ENCODE results near the gene PBX1.

PBX1 gene

GRCh38 chr1:164813776-164814175 is 254.8 kb downstream of the PBX1 start:
- DNase-seq (ENCODE audit: low read depth in 2 of 2): no peak

GRCh38 chr1:164821648-164822047 is 262.7 kb downstream of the PBX1 start:
- no peak for DNase-seq (ENCODE audit: low read depth in 2 of 2)

DNA sequence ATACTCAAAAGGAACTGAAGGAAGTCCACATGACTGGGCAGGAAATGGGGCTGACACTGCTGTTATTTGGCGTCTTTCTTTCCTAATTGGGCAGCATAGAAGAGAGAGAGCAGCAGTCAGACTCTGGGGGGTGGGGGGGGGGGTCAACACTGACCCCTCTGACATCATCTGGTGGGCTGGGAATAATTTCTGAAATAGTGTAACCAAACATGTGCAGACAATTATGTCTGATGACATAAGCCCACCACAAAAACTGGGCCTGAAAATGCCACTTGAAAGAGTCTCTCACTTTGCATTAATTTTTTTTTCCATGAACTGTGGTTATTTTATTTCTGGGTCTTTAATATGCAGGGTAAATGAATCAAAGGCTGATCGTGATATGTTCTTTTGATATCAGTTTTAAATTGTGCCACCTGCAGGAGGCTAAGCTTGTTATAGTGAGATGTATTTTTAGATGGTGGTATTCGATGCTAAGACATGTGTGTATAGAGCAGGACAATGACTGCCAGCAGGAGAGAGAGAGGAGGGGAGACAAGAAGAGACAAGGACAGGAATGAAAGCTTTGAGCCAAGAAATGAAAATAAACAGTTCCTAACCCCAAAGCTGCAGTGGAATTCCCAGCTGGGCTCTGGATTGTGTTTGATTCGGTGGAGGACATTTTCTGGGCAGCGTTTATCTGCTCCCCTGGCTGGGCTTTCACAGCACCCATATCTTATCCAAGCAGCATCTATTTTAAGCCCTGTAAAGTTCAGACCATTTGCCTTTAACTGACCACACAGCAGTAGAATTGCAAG is 264.7 kb downstream of the PBX1 start:
- DNase-seq (ENCODE audit: low read depth in 2 of 2): no peak

- DNase-seq (ENCODE audit: low read depth in 2 of 2): no peak
Measured at GRCh38 chr1:164824542-164824941, 265.6 kb downstream of the PBX1 start.

DNA sequence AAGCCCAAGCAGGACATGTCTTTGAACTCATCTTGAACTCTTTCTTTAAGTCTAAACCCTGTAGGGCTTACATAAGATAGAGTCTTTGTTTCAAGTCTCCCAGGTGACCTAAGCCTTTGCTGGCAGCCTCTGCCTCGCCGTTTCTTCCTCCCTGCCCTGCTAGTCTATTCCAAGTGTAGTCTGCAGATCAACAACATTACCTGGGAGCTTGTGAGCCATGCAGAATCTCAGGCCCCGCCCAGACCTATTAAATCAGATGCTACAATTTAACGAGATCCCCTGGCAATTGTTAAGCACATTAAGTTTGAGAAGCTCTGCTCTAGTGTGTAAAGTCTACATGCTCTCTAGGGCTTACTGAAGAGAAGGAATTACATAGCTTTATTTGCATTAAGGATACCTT is 271.6 kb downstream of the PBX1 start:
- no peak for DNase-seq (ENCODE audit: low read depth in 2 of 2)

- DNase-seq (ENCODE audit: low read depth in 2 of 2): no peak
Measured at GRCh38 chr1:164834641-164835040, 275.7 kb downstream of the PBX1 start.

DNA sequence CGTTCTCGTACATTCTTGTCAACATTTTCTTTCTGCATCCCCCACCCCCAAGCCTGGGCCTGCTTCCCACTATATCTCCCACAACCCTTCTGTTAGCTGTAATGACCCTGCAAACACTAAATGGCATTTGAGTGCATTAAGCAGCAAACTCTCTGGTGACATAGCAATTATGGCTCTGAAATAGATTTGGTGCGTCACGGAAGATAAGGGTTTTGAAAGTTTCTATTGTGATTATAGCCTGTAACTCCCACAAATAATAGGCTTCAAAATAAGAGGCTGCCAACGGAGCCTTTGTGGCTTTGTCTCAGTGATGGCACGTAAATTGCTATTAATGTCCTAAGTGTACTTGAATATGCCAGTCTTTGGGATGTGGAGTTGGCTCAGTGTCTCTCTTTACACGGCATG is 277.6 kb downstream of the PBX1 start:
- DNase-seq (ENCODE audit: low read depth in 2 of 2): no peak

- DNase-seq (ENCODE audit: low read depth in 2 of 2): no peak
Measured at GRCh38 chr1:164838786-164839185, 279.8 kb downstream of the PBX1 start.

DNA sequence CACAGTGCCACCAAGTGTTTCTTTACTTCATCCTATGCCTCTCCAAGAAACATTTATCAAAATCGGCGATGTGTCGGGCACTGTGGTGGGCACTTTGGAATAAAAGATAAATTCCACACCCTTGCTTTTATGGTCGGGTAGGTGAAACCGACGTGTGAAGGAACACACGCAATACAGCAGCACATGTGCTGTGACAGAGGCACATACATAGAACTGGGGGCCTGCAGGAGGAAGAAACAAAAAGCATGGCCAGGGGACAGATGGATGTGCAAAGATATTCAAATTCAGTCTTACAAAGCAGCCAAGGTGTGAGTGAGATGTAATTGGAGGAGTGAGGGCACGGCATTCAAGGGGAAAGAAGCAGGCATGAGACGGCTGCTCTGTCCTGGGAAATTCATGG is 282.0 kb downstream of the PBX1 start:
- no peak for DNase-seq (ENCODE audit: low read depth in 2 of 2)

- no peak for DNase-seq (ENCODE audit: low read depth in 2 of 2)
Measured at GRCh38 chr1:164841702-164842465, 282.9 kb downstream of the PBX1 start.

DNA sequence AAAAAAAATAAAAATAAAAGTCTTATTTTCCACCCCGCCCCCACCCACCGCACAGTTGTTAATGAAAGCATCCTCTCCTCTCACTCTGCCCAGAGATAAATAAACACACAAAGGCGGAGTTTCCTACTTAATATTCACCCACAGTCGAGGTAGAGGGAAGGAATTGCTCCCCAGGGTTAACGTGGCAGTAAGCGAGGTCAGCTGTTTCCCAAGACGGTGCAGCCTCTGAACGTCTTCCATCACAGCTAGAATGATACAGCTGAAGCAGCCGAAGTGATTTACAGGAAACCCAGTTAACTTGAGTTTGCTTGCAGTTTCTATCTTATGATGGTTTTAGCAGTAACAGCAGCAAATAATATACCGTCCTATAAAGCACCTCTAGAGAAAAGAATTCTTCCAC is 283.9 kb downstream of the PBX1 start:
- DNase-seq (ENCODE audit: low read depth in 2 of 2): no peak

GRCh38 chr1:164843743-164844500 is 284.9 kb downstream of the PBX1 start:
- DNase-seq (ENCODE audit: low read depth in 2 of 2): no peak

DNA sequence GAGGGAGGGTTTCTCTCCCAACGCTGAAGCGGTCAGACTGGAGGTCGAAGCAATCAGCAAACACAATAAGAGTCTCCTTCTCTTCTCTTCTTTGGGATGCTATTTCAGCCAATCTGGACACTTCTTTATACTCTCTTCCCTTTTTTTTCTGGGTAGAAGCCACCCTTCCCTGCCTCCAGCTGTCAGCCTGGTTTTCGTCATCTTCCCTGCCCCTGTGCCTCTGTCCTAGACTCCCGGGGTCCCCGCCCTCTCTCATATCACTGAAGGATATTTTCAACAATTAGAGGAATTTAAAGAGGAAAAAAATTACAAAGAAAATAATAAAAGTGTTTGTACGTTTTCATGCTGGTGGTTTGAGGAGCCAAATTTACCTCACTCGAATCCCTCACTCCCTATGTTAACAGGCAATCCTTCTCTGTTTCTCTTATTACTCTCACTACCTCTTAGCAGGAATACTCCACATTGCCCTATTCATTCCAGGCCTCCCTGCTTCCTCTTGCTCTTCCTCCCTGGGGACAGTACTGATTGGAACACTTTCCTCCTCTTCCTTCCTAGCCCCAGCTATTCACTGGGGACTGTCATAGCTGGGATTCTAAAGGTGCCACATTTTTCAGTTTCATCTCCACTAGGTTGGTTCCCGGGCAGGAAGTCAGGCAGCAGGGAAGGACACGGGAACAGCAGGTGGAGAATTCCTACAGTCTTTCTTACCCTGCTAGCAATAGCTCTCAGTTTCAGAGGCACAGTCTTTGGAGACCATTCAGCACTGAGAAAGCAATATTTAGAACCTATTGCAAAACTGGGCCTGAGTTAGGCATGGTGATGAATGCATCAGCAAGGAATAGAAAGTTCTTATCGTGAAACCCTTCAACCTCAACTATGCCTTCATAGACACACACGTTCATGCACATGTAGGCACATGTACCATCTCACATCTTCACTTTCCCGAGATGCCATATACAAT is 288.0 kb downstream of the PBX1 start:
- no peak for DNase-seq (ENCODE audit: low read depth in 2 of 2)

DNA sequence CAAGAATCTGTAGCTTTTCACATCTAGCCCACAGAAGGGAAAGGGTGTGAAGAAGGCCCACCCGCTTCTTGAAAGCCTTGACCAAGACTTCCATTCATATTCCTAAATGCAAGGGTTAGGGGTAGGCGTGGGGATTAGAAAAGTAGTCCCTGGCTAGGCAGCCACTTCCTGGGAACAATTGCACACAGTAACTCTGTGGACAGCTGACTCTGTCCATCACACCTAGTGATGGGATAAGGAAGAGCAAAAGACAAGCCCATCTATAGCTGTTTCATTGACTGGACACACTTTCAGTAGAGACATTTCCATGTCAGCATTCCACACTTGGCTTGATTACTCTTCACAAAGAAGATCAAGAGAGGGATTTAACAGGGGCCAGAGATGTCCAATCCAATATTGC is 294.2 kb downstream of the PBX1 start:
- no peak for DNase-seq (ENCODE audit: low read depth in 2 of 2)

DNA sequence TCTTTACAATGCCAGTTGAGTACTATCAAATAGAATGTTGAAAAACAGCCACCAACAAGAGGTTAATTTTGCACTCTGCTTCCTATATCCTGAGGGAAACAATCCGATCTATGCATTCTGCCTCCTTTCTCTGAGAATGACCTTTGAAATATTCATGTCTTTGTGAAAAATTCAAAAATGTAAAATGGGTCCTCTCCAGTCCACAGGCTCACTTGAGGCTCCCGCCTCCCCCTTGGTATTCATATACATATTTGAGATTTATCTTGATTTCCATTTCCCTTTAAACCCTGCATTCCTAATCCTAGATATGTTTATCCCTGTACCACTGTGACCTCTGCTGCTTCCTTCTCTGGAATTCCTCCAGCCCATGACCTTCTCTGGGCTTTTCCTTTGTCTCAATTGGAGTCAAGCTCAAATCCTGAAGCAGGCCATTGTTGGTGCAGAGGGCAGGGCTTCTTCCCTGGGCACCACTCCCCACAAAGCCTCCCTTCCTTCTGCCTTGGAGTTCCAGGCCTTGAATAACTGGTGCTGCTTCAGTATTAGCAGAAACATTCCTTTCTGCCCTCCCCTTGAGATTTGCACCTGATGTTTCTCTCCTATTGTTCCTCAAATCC is 296.8 kb downstream of the PBX1 start:
- DNase-seq (ENCODE audit: low read depth in 2 of 2): no peak

DNA sequence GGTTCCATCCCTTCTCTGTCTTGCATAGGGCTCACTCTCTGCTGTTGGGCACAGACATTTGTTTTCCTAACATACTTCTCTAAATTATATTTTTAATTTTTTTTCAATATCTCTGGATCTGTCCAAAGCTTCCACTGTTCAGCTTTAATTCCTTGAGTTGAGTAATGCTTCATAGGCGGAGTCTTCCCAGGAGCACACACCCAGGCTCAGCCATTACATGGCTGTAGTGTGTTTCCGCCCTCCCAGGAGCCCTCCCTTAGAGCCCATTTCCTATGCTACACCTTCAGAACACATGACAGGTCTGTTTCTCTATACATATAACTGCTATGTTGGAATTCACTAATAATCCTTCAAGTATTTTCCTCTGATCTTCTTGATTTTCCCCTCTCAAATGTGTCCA is 297.4 kb downstream of the PBX1 start:
- DNase-seq (ENCODE audit: low read depth in 2 of 2): no peak

DNA sequence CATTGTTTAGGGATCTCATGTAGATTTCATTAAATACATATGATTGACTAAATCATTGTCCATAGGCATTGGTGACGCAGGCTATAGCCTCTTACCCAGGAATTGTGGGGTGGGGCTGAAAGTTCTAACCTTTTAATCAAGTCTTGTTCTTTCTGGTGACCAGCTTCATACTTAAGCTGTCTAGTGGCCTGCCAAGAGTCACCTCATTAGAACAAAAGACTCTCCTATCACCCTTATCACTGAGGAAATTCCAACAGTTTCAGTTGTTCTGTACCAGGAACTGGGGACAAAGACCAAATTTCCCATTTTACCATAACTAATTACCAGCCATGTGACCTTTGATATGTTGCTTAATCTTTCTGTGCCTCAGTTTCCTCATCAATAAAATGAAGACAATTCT is 298.5 kb downstream of the PBX1 start:
- no peak for DNase-seq (ENCODE audit: low read depth in 2 of 2)

GRCh38 chr1:164858096-164858632 is 299.2 kb downstream of the PBX1 start:
- DNase-seq (ENCODE audit: low read depth in 2 of 2): no peak

DNA sequence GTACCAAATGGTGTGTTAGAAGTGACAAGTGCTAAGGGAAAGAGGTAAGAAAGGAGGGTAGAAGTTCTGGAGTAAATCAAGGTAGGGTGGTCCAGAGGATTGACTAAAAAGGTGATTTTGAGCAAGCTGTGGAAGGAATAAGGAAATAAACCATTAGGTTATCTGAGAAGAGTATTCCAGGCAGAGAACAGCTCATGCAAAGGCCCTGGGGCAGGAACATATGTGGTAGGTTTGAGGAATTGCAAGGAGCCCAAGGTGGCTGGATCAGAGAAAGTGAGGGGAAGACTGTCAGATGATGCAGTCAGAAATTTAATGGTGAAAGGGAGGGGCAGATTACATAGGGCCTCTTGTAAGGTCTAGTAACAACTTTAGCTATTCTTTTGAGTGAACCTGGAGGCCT is 302.6 kb downstream of the PBX1 start:
- DNase-seq (ENCODE audit: low read depth in 2 of 2): no peak

DNA sequence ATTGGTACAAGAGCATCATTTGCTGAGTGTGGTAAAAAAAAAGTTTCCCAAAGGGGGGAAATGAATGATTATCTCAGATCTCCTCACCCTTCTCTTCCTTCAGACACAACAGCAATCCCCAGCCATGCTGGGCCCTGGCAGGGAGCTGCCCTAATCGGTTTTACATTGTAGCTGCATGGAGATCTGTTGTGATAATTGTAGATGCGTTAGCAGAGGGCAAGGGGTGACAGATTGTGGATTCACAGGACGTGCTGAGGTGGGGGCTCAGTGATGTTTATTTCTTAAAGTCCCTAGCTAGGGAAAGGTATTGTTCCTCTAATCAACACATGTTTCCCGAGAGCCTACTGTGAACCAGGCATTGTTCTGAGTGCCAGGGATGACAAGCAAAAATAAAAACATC is 304.1 kb downstream of the PBX1 start:
- no peak for DNase-seq (ENCODE audit: low read depth in 2 of 2)

DNA sequence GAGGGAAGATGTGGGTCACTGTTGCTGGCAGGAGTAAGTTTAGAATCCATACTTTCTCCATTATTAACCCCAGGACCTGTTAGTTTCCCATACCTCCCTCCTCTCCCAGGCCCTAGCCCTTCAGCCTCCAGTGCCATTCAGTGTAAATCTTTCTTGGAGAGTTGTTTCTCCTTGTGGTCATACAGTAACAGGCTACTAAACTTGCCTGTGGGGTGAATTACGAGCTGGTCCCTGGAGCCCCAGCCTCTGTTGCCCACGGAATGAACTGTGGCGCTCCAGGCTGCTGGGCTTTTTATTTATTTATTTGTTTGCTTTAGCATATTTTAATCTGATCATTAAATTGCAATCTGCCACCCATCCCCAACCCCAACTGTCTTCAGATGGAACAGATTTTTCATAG is 305.2 kb downstream of the PBX1 start:
- DNase-seq (ENCODE audit: low read depth in 2 of 2): no peak
